SK-N-SH (cell line): Measurements from ENCODE around the gene GLG1.

Source experiments
- CTCF ChIP-seq: fragments of 200-600 bp; sonication (generic); IDR thresholded peaks from 2 replicates; pipeline ENCODE4 v1.6.1; 2017; ENCODE audit warnings: antibody characterized with exemption, mild to moderate bottlenecking, moderate library complexity
- EZH2phosphoT487 ChIP-seq: fragments of 200-600 bp; sonication (generic); IDR thresholded peaks from 2 replicates; pipeline ENCODE4 v1.6.1; 2017; ENCODE audit warnings: low read depth, mixed run types, mild to moderate bottlenecking, antibody characterized with exemption, moderate library complexity, borderline replicate concordance
- PBX3 ChIP-seq: IDR thresholded peaks from 2 replicates; pipeline ENCODE4; 2012
- POLR2AphosphoS5 ChIP-seq: IDR thresholded peaks from 2 replicates; pipeline ENCODE4 v1.6.1; 2012; ENCODE audit warnings: low read depth, low read length
- TAF1 ChIP-seq: IDR thresholded peaks from 2 replicates; pipeline ENCODE4 v1.6.1; 2012; ENCODE audit warnings: low read depth, mild to moderate bottlenecking, low read length, moderate library complexity, borderline replicate concordance

GRCh38 chr16:74605332-74605731, 1.6 kb downstream of the GLG1 start:
- TF ChIP-seq CTCF (no peak), PBX3 (no peak), TAF1 (no peak), POLR2AphosphoS5 (no peak), EZH2phosphoT487 (no peak)
